Epidermal melanocyte (primary cell): ENCODE measurements around the gene ANTXR2.
A peak's percentile ranks its signal among the peaks of the same experiment; 100 is the strongest.
"Not testable (repeated sequence)": the region's sequence is repeated elsewhere in the genome, so short reads cannot be mapped to it uniquely, and the experiment has no call there.

ENCODE experiments used
- DNase-seq: peaks from one replicate; pipeline ENCODE4 v3.0.0; 2011; ENCODE audit warnings: low spot score; ENCODE audit not compliant: insufficient read length

Gene ANTXR2

DNA sequence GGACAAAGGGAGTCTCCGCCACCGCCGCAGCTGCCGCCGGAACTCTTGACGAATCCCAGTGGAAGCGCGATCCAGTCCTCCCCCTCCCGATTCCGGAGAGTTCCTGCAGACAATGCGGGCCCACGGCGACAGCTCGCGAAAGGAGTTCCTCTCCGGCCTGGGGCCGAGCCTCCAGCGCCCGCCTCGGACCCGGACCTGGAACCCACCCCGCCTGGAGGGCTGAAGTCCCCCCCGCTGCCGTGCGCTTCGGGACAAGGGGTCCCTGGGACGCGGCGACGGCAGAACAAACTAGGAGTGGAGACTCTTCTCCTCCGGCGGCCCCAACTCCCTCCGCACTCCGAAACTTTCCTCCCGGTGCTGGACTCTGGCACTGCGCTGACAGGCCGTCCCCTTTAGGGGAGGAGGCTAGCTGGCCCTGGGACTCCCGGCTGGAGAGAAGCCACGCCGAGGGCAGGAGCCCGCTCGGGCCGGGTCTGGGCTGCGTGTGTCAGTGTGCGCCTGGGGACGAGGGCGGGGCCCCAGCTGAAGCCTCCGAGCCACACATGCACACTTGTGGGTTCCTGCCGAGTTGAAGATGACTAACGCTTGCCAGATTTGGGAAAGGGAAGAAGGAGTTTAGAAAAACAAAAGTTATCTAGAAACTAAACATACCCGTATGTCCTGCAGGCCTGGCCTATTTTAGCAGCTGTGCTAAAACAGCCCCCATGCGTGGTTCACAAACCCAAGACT is at the start of gene ANTXR2:
Gene ANTXR2 (minus strand): TSS at position 486 of the 729 bp plus-strand sequence. CDS start 669 bp downstream, outside the sequence.
- peak; percentile 64 for DNase-seq

DNA sequence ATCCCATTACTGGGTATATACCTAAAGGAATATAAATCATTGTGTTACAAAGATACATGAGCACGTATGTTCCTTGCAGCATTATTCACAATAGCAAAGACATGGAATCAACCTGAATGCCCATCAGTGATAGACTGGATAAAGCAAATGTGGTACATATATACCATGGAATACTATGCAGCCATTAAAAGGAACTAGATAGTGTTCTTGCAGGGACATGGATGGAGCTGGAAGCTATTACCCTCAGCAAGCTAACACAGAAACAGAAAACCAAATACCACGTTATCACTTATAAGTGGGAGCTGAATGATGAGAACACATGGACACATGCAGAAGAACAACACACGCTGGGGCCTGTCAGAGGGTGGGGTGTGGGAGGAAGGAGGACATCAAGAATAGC is 48.8 kb upstream of the ANTXR2 start:
- not testable (repeated sequence) for DNase-seq

DNA sequence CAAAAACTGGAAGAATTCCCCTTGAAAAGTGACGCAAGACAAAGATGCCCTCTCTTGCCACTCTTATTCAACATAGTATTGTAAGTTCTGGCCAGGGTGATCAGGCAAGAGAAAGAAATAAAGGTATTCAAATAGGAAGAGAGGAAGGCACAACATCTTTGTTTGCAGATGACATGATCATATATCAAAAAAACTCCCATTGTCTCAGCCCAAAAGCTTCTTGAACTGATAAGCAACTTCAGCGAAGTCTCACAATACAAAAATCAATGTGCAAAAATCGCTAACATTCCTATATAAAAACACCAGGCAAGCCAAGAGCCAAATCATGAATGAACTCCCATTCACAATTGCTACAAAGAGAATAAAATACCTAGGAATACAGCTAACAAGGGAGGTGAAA is 46.6 kb upstream of the ANTXR2 start:
- DNase-seq, result not testable (repeated sequence)

DNA sequence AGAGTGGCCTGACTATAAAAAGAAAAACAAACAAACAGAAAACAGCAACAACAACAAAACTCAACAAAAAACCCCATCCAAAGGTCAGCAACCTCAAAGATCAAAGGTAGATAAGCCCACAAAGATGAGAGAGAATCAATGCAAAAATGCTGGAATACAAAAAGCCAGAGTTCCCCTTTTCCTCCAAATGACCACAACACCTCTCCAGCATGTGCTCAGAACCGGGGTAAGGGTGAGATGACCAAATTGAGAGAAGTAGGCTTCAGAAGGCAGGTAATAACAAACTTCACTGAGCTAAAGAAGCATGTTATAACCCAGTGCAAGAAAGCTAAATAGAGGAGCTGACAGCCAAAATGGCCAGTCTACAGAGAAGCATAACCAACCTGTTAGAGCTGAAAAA is 43.5 kb upstream of the ANTXR2 start:
- no peak for DNase-seq

DNA sequence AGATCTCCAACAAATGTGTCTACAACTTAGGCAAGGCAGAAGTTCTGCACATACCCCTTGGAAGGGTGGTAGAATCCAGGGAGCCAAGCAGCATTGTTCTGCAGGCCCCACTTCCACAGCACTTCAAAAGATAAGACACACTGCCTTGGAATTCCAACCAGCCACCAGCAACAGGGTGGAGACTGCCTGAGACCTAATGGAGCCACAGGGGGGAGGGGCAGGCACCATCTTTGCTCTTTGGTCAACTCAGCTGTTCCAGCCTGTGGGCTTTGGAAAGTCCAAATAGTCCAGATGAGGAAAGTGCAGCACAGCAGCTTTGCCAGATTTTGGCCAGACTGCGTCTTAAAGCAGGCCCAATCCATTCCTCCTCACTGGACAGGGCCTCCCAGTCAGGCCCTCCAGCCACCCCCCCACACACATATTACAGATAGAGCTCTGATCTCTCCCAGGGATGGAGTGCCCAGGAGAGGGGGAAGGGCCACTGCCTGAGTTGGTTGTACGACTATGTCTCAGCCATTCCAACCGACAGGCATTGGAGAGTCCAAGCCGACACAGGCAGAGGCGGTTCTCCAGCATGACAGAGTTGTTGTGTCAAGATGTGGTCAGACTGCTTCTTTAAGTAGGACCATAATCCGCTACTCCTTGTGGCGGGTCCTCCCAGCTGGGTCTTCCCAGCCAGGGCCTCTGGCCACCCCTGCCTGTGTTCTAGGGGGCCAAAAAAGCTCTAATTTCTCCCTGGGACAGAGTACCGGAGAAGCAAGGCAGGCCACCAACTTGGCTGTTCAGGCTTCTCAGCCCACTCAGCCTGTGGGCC is 42.5 kb upstream of the ANTXR2 start:
- no peak for DNase-seq

DNA sequence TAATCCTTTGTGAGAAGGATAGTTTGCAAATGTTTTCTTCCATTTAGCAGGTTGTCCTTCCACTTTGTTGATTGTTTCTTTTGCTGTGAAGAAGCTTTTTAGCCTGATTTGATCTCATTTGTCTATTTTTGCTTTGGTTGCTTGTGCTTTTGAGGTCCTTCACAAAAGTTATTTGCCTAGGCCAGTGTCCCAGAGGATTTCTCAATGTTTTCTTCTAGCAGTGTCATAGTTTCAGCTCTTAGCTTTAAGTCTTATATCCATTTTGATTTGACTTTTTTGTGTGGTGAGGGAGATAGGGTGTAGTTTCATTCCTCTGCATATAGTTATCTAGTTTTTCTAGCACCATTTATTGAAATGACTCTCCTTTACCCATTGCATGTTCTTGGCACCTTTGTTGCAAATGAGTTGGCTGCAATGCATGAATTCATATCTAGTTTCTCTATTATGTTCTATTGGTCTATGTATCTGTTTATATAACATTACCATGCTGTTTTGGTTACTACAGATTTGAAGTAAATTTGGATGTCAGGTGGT is 41.8 kb upstream of the ANTXR2 start:
- DNase-seq, result no peak

DNA sequence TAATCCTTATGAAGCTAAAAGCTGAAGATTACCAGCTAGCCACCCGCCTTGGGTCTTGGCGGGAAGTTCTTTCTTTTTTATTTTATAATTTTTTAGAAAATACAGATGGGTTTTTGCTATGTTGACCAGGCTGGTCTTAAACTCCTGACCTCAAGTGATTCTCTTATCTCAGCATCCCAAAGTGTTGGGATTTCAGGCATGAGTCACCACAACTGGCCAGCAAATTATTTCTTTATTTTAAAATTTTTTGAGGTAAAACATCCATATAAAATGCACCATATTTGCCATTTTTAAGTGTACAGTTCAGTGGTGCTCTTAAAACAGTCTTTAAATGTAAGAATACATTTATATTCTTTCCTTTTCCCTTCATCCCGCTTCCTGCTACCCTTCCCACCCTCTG is 40.6 kb upstream of the ANTXR2 start:
- DNase-seq, result no peak

DNA sequence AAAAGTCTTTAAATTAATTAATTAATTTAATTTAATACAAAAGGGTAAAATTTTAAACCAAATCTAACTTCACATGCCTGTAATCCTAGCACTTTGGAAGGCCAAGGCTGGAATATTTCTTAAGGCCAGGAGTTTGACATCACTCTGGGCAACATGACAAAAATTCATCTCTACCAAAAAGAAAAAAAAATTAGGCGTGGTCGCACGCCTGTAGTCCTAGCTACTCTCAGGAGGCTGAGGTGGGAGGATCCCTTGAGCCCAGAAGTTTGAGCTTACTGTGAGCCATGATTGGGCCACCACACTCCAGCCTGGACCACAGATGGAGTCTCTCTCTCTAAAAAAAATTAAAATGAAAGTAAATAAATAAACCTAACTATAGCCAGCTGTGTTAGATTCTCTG is 39.2 kb upstream of the ANTXR2 start:
- DNase-seq, result no peak

DNA sequence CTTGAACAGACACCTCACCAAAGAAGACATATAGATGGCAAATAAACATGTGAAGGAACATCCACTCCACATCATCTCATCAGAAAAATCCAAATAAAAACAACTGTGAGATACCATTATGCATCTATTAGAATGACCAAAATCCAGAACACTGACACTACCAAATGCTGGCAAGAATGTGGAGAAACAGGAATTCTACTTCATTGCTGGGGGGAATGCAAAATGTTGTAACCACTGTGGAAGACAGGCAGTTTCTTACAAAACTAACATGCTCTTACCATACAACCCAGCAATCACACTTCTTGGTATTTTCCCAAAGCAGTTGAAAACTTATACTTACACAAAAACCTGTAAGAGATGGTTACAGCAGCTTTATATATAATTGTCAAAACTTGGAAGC is 38.2 kb upstream of the ANTXR2 start:
- no peak for DNase-seq

DNA sequence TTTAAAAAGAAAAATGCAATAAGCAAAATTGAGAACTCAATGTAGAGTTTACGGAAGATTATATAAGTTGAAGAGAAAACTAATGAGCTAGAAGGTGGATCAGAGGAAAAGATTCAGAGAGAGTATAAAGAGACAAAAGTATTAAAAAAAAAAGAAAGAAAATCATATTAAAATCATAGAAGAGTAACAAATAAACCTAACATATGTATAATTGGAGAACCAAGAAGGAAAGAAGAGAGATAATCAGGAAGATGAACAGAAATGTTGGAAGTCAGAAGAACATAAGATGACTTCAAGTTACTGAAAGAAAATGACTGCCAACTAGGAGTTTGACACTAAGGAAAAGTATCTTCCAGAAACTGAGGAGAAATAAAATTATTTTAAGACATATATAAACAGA is 34.3 kb upstream of the ANTXR2 start:
- no peak for DNase-seq

DNA sequence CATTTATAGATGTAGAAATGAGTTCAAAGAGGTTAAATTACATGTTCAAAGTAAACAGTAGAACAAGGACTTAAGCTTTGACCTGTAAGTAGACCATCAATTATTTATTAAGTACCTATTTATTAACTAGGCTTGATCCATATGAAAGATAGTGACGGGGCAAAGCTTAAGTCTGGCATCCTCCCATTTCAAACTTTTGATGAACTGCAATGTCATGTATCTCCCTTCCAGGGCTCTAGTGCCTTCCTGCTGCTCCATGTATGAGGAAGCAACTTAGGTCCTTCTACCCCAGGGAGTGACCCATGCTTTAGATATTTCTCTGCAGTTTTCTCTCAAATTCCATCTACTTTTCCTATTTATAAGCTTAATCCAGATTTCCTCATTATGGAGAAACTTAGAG is 31.9 kb upstream of the ANTXR2 start:
- no peak for DNase-seq

DNA sequence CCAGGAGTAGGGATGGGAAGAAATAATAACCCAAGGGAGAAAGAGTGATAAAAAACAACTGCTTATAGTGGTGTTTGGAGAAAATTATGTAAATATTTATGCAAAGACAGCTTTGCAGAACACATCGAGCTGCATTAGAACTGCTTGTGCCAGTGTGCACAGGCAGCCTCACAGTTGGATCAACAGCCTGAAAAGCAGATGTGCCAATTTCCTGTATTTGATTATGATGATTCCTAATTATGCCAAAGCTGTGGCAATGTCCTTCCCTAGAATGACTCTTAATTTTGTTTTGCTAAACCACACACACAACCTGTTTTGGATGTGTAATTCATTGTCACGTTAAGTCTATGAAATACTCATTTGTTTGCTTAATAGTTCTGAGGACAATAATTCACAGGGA is 30.6 kb upstream of the ANTXR2 start:
- no peak for DNase-seq

DNA sequence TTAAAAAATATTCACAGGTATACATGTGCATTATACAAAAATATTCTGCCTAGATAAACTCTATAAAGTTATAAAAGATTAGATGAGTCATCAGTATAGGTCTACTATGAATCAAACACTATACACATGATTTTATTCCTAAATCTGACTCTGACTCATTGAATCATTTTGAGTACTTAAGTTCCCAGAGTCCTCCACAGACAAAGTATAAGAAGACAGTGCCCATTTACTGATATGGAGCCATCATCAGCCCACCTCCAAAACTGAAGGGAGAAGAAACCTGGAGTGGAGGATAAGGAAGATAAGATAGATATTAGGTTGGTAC is 28.7 kb upstream of the ANTXR2 start:
- no peak for DNase-seq

DNA sequence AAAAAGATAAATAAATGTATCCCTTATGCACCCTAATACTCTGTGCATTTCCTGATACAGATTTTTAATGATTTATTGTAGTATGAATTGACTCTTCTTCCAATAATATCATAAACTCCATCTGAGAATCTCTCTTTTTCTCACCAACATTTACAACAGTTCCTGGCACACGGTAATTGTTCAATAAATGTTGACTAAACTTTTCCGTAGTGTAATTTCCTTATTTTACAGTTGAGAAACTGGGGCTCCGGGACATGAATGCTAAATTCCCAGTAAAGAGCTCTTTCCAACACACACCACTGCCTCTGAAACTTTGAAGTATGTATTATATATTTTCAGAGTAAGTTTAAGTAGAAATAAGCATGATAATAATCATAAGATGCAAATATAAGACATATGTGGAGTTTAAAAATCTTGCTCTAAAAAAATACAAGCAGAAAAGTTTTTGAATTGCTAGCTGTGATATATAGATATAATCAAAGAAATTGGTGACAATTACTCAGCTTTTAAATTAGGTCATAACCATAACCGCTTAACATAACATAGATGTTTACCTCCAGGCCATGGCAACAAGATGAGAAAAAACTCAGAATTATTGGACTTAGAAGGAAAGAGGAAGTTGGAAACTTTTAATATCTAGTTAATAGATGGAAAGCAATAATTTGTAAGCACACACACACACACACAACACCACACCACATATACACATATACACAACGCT is 28.2 kb upstream of the ANTXR2 start:
- DNase-seq, result no peak

DNA sequence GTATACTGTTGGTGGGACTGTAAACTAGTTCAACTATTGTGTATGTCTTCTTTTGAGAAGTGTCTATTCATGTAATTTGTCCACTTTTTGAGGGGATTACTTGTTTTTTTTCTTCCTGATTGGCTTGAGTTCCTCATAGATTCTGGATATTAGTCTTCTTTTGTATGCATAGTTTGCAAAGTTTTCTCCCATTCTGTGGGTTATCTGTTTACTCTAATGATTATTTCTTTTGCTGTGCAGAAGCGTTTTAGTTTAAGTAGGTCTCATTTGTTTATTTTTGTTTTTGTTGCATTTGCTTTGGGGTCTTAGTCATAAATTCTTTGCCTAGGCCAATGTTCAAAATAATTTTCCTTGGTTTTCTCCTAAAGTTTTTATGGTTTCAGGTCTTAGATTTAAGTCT is 26.6 kb upstream of the ANTXR2 start:
- no peak for DNase-seq

DNA sequence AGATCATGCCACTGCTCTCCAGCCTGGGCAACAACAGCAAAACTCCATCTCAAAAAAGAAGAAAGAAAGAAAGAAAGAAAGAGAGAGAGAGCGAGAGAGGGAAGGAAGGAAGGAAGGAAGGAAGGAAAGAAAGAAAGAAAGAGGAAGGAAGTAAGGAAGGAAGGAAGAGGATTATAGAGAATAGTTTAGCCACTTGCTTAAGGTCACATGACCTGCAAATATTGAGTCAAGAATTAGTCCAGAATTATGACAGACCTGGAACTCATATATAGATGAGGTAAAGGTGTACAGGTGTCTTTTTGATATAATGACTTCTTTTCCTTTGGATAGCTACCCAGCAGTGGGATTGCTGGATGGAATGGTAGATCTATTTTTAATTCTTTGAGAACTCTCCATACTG is 25.6 kb upstream of the ANTXR2 start:
- no peak for DNase-seq

DNA sequence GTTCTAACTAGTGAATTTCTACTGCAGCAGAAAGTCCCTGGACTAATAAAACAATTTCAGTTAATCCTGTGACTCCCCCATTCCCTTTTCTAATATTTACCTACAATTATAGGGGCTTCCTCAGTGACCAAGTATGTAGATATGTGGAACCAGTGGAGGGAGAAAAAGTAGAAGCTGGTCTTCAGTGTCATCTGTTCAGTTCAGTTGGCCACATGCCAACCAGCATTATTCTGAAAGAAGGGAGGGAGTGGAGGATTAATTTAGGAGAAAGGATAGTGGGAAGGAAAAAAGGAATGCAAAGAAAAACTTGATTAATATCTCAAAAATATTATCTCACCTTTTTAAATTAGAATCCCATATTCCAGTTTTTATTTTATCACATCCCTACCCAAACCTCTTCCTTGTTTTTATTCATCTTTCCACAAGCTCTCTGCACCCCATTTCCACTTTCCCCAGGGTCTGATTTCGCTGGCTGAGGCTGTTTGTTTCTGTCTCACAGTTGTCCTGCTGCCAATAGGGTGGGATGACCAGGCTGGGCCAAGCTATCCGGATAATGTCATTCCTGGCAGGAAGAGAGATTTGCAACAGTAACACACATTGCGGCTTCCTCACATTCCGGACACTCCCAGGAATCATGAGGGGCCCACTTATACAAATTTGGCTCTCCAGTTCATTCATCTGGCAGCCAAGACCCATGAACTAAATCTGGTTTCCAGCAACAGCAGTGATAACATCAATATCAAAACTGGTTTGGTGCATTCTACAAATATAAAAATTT is 24.6 kb upstream of the ANTXR2 start:
- no peak for DNase-seq

DNA sequence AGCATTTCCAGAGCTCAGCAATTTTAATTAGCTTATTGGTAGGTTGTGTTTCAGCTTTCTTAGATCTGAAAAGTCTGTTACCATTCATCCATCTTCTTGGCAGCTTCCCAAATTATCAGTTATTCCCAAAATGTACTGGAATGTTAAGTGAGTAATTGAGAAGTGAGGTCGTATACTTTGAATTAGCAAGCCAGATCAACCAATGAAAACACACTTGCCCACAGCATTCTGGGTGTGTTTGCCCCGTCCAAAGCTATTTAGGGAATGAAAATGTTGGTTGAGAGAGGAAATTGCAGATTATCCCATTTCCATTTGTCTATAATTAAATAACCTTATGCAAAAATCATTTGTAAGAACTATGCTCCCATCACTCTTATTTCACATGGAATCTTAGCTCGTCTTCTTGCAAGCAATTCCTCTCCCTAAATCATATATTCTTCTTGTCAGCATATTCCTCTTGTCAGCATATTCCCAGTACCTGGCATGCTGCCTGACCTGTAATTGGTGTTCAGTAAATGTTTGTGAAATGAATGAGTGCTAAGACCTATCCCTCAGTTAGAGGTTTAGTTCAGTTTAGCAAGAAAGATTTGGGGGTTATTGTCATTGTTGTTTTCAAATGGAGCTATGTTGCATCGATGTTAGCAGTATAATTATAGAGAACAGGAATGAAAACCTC is 23.3 kb upstream of the ANTXR2 start:
- DNase-seq, result no peak

DNA sequence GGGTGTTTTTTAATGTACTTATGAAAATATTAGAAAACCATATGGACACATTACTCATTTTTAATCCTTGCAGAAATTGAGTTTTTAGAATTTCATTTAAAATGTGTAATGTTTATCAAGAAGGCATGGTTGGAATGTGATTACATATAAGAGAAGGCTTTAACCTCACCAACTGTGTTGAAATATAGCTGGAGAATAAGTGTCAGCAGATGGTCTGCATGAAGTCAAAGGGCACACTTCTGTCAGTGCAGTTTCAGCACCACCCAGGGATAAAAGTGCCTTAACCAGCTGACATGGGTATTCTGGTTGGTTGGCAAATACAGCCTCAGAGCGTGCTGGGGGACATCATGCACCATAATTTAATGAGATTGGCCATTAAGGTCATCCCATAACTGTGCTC is 21.2 kb upstream of the ANTXR2 start:
- no peak for DNase-seq

DNA sequence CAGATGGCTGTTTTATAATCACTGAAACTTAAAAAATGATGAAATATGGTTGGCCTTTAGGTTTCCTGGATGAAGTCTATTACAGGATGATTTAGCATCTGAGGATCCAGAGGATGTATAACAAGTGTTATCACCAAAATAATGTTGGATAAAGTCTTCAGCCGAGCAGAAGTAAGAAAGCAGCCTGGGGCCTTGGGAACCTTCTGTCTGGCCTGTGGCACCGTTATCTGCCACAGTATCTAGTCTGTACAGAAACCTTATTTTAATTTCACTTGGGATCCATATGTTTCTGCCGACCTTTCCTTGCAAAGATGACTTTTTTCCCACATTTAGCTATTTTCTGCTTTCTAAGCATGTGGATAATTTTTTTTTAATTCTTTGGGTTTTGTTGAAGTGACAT is 20.5 kb upstream of the ANTXR2 start:
- DNase-seq, result no peak

DNA sequence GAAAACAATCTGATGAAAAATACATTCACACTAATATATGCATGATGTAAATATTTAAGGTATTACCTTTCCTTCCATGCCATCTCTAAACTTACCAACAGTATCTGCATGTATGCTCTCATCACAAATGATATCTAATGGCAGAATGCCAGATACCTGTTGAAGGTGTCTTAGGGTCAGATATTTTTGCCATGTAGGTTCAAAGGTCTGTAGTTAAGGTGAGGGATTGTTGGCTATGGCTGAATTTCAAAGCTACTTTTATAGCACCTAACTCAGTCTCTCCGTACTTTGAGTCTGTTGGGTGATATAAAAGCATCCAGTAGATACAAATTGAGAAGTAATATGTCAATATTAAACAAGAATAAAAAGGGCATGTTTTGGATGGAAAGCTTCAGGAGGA is 19.8 kb upstream of the ANTXR2 start:
- no peak for DNase-seq
